Endothelial cell (in vitro differentiated cells): ENCODE measurements around the gene GLCCI1. TPM values are rescaled to one million over a fixed set of nuclear protein-coding genes. Genes with fewer than 3 reads are reported as not detected.
A peak's percentile ranks its signal among the peaks of the same experiment; 100 is the strongest.

Experiments
- DNase-seq: peaks from one replicate; pipeline ENCODE4 v3.0.0; 2021; ENCODE audit warnings: low spot score
- H3K27ac Mint-ChIP-seq: one replicate; pipeline ENCODE4 v1.8.0; 2021; ENCODE audit warnings: mixed read lengths, inconsistent platforms; ENCODE audit not compliant: unreplicated experiment
- H3K27me3 Mint-ChIP-seq: one replicate; pipeline ENCODE4 v1.8.0; 2021; ENCODE audit warnings: mild to moderate bottlenecking, moderate library complexity, mixed read lengths, inconsistent platforms; ENCODE audit not compliant: unreplicated experiment
- H3K36me3 Mint-ChIP-seq: one replicate; pipeline ENCODE4 v1.8.0; 2021; ENCODE audit warnings: mild to moderate bottlenecking, low read depth, mixed read lengths, inconsistent platforms; ENCODE audit not compliant: unreplicated experiment
- H3K4me1 Mint-ChIP-seq: one replicate; pipeline ENCODE4 v1.8.0; 2021; ENCODE audit warnings: mild to moderate bottlenecking, mixed read lengths, inconsistent platforms; ENCODE audit not compliant: unreplicated experiment
- H3K4me3 Mint-ChIP-seq: one replicate; pipeline ENCODE4 v1.8.0; 2021; ENCODE audit warnings: mild to moderate bottlenecking, mixed read lengths, inconsistent platforms; ENCODE audit not compliant: unreplicated experiment
- H3K9me3 Mint-ChIP-seq: one replicate; pipeline ENCODE4 v1.8.0; 2021; ENCODE audit warnings: mixed read lengths, inconsistent platforms; ENCODE audit not compliant: unreplicated experiment
- total RNA-seq: library from RNA; stranded (reverse); fragmentation: NEBNext Ultra II Directional; extraction: Animal tissue kit (Norgen Biotek cat#: 25700); gene quantifications from one replicate; pipeline ENCODE4 v1.2.1, GENCODE V29; 2021; ENCODE audit not compliant: unreplicated experiment
- TF ChIP-seq, protein P1 (sequence below): fragments of 200-600 bp; sonication (generic); IDR thresholded peaks from one replicate; pipeline ENCODE4 v1.5.0; 2021; ENCODE audit warnings: antibody characterized with exemption; ENCODE audit not compliant: unreplicated experiment

The GLCCI1 gene
- total RNA-seq, 1 donor from 2014 or later, result 13.8 TPM

DNA sequence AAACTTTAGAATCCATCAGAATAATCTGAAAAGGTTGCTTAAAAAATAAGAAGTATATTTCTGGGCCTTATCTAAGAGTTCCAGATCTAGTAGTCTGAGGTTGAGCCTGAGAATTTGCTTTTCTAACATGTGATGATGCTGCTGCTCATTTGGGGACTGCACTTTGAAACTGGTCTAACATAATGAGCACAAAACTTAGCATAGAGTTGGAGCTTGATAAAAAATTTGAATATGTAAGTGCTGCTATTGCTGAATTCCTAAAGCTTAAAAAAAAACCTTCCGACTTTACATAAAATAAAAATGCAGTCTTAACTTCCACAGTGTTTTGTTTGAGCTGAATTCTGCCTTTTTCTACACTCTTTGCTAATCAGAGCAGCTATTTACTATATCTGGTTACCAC is 48.8 kb downstream of the GLCCI1 start:
- H3K27ac Mint-ChIP-seq, result no peak overlapping the region
- DNase-seq, result no peak
- no peak overlapping the region for H3K4me3 Mint-ChIP-seq
- no peaks in the 10 kb centered on the region for H3K9me3 Mint-ChIP-seq
- H3K36me3 Mint-ChIP-seq, result peaks cover 3% of the 10 kb centered on the region
- TF ChIP-seq, protein P1, sequence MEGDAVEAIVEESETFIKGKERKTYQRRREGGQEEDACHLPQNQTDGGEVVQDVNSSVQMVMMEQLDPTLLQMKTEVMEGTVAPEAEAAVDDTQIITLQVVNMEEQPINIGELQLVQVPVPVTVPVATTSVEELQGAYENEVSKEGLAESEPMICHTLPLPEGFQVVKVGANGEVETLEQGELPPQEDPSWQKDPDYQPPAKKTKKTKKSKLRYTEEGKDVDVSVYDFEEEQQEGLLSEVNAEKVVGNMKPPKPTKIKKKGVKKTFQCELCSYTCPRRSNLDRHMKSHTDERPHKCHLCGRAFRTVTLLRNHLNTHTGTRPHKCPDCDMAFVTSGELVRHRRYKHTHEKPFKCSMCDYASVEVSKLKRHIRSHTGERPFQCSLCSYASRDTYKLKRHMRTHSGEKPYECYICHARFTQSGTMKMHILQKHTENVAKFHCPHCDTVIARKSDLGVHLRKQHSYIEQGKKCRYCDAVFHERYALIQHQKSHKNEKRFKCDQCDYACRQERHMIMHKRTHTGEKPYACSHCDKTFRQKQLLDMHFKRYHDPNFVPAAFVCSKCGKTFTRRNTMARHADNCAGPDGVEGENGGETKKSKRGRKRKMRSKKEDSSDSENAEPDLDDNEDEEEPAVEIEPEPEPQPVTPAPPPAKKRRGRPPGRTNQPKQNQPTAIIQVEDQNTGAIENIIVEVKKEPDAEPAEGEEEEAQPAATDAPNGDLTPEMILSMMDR, result no peak
- H3K4me1 Mint-ChIP-seq, result no peaks in the 10 kb centered on the region
- peaks cover 2% of the 10 kb centered on the region for H3K27me3 Mint-ChIP-seq

DNA sequence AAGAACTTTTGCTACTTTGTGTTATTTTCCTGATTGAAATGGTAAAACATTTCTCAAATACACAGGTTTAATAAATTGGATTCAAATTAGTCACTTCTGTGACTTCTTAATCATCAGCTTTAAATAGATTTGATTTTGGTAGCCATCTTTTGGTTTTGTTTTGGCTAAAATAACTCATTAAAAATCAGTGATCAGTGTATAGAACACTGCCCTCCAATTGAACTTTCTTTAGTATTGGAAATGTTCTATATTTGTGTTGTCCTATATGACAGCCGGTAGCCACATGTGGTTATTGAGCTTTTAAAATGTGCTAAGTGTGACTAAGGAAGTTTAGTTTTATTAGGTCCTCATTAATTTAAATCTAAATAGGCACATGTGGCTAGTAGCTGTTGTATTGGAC is 50.4 kb downstream of the GLCCI1 start:
- no peak overlapping the region for H3K27ac Mint-ChIP-seq
- TF ChIP-seq, protein P1, result no peak
- no peaks in the 10 kb centered on the region for H3K9me3 Mint-ChIP-seq
- H3K4me3 Mint-ChIP-seq, result no peak overlapping the region
- no peak for DNase-seq
- peaks cover 4% of the 10 kb centered on the region for H3K36me3 Mint-ChIP-seq
- no peaks in the 10 kb centered on the region for H3K4me1 Mint-ChIP-seq
- H3K27me3 Mint-ChIP-seq, result peaks cover 2% of the 10 kb centered on the region

DNA sequence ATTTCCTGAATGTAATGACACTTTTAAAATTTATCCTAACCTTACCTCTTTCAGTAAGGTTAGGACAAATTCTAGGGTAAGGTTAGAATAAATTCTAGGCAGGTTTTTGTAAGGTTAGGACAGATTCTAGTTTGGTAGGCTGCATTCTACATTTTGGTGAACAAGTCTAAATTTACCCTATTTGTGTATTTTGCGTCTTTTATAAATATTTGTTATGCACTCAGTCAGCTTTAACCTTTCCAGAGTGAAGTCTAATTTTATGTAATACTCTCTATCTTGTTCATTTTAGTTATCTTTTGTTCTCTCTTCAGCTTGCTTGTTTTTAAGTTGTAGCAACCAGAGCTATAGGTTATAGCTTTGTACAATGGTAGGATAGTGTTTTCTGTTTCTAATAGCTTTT is 54.0 kb downstream of the GLCCI1 start:
- H3K27me3 Mint-ChIP-seq, result peaks cover 2% of the 10 kb centered on the region
- H3K4me3 Mint-ChIP-seq, result no peak overlapping the region
- peaks cover 31% of the 10 kb centered on the region for H3K36me3 Mint-ChIP-seq
- H3K9me3 Mint-ChIP-seq, result no peaks in the 10 kb centered on the region
- DNase-seq, result no peak
- H3K27ac Mint-ChIP-seq, result no peak overlapping the region
- no peaks in the 10 kb centered on the region for H3K4me1 Mint-ChIP-seq
- TF ChIP-seq, protein P1, result no peak

DNA sequence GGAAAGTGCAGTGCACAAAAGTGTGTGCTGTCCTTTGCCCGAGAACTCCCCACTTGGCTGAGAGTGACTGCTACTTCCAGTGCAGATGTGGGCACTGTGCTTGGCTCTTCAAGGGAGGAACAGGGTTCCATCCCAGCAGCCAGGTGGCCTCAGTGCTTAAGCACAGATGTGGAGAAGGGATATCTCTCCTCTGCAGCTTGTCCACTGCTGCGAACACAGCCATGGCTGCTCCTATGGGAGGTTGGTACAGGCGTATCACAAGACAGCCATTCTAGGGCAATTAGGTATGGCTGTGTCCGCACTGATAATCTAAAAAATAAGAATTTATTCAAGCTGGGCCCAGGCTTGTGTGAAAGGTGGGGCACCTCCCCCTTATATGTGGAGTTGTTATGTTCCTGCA is 66.6 kb downstream of the GLCCI1 start:
- Mint-ChIP-seq H3K4me3 (no peak overlapping the region), H3K27ac (no peak overlapping the region), H3K36me3 (no peaks in the 10 kb centered on the region), H3K4me1 (no peaks in the 10 kb centered on the region), H3K9me3 (no peaks in the 10 kb centered on the region), H3K27me3 (peaks cover 1% of the 10 kb centered on the region)
- TF ChIP-seq, protein P1, result no peak
- no peak for DNase-seq

DNA sequence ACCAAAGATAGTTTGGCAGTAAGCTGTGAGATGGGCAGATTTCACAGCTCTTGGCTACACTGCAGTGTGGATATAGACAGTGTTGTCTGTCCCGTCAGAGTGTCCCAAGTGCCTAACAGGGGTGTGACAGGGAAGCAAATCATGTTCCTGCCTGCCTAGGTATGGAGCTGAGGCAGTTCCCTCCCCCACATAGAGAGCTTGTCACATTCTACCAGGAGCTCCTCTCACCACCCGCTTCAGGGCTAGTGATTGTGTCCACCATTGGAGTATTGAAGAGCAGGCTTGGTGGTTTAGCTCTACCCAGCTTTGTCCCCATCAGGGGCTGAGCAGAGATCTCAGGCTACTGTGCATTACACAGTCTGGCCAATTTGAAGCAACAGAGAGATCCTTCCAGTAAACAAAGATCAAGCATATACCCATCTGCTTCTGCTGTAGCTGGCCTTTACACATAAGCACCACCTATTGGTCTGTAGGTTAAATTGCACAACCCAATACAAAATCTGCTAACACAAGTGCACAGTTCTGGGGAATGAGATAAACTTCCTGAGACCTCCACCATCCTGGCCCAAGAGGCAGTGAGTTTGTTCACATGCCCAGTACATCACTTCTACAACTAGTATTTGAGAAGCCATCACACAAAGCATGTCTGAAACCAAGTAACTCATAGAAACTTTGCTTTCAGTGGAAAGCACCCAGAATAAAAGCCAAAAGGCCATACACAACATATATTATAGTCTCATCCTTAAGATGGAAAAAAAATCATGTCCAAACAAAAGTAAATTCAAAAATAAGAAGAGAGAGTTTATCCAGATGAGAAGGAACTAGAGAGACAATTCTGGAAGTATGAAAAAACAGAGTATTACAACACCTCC is 67.3 kb downstream of the GLCCI1 start:
- Mint-ChIP-seq H3K36me3 (no peaks in the 10 kb centered on the region), H3K27me3 (peaks cover 1% of the 10 kb centered on the region), H3K4me3 (no peak overlapping the region), H3K27ac (no peak overlapping the region), H3K4me1 (no peaks in the 10 kb centered on the region), H3K9me3 (no peaks in the 10 kb centered on the region)
- TF ChIP-seq, protein P1, result peak; percentile 34
- DNase-seq, result no peak
